Gastrocnemius medialis (tissue), 4 donors: ENCODE data around the gene KHK. TPM values are rescaled to one million over a fixed set of nuclear protein-coding genes. Genes with fewer than 3 reads are reported as not detected.
"Not testable (repeated sequence)": the region's sequence is repeated elsewhere in the genome, so short reads cannot be mapped to it uniquely, and the experiment has no call there.

Experiments
- ATAC-seq, 2 donors: fragments of 150-250 bp; one replicate each; pipeline ENCODE4 v1.9.1; 2016
- DNase-seq, 2 donors: peaks; one replicate each; pipeline ENCODE4 v3.0.0-alpha.2; 2019
- H3K27ac ChIP-seq, 4 donors: fragments of 200-600 bp; sonication (generic); 1 replicate in 1 of 4; 2 replicates in 3 of 4; pipeline ENCODE4 v1.5.1; 2016 to 2018; ENCODE audit warnings: mild to moderate bottlenecking in 2 of 4, moderate library complexity in 1 of 4
- H3K27me3 ChIP-seq, 3 donors: fragments of 200-600 bp; sonication (generic) in 2 of 3; 1 replicate in 1 of 3; 2 replicates in 2 of 3; pipeline versions ENCODE4 v1.5.1 to v1.6.0; 2016 to 2019; ENCODE audit warnings: mild to moderate bottlenecking in 1 of 3, moderate library complexity in 1 of 3
- H3K36me3 ChIP-seq, 2 donors: fragments of 200-600 bp; sonication (generic) in 1 of 2; one replicate each; pipeline ENCODE4 v1.5.1; 2017 to 2018
- H3K4me1 ChIP-seq, 2 donors: fragments of 200-600 bp; sonication (generic) in 1 of 2; one replicate each; pipeline ENCODE4 v1.5.1; 2016 to 2017; ENCODE audit warnings: mild to moderate bottlenecking in 2 of 2
- H3K4me3 ChIP-seq, 4 donors: fragments of 200-600 bp; sonication (generic) in 3 of 4; 1 replicate in 1 of 4; 2 replicates in 3 of 4; pipeline ENCODE4 v1.5.1; 2016 to 2019; ENCODE audit warnings: mild to moderate bottlenecking in 2 of 4
- H3K9me3 ChIP-seq, 3 donors: fragments of 200-600 bp; sonication (generic) in 2 of 3; 1 replicate in 1 of 3; 2 replicates in 2 of 3; pipeline ENCODE4 v1.5.1; 2016 to 2019
- POLR2A ChIP-seq, 2 donors: fragments of 450-650 bp; IDR thresholded peaks; one replicate each; pipeline ENCODE4 v1.6.1; 2017; ENCODE audit warnings: antibody characterized with exemption in 2 of 2, mild to moderate bottlenecking in 2 of 2, moderate library complexity in 2 of 2
- in situ Hi-C, 4 donors: fragments of 200-750 bp; cut with MboI; loops; one replicate each; pipeline versions ENCODE4 v1.15.0 to v1.8.0; 2017; ENCODE audit warnings: low sequenced_read_pairs in 4 of 4
- intact Hi-C: fragments of 100-400 bp; cut with DNase I; formaldehyde crosslinking; loops from one replicate; pipeline ENCODE4 v1.15.1; 2023; ENCODE audit warnings: low total_unique reads
- total RNA-seq, 4 donors: library from RNA; depleted of rRNA; stranded (reverse); fragments of >200 nt; gene quantifications; one replicate each; pipeline versions ENCODE4 v1.1.0 to v1.2.3, GENCODE V29; 2016
- TF ChIP-seq, protein P1 (sequence below), 5 experiments: fragments of 450-650 bp in 3 of 5; fragments of 200-600 bp in 2 of 5; sonication (generic) in 2 of 5; IDR thresholded peaks in 4 of 5; conservative IDR thresholded peaks in 1 of 5; 1 replicate in 4 of 5; 2 replicates in 1 of 5; pipeline ENCODE4 v1.5.1; 2016 to 2019; ENCODE audit warnings: antibody characterized with exemption in 5 of 5, mild to moderate bottlenecking in 3 of 5, moderate library complexity in 3 of 5

Gene KHK
- total RNA-seq, 4 donors from 2014 or later, result 0.91 to 5.4 (median 1.3) TPM; not detected in 1

GRCh38 chr2:27100036-27100435 is 13.5 kb downstream of the KHK start:
- intact Hi-C loops, result no loop called here
- no peaks in the 10 kb centered on the region for H3K36me3 ChIP-seq
- H3K4me3 ChIP-seq, result no peak overlapping the region
- H3K4me1 ChIP-seq, result peaks cover 5 to 8% of the 10 kb centered on the region in 2 donors
- in situ Hi-C loops, result loop anchor here in 3 of 4 donors (10.0 kb wide), 3 partner anchors 85 to 175 kb away; partner anchors contain the start of gene DNAJC5G (in 1 of the 3)
- DNase-seq (no peak), ATAC-seq (no peak)
- no peak for TF ChIP-seq POLR2A (IDR thresholded peaks at IDR 0.05)
- TF ChIP-seq, protein P1, sequence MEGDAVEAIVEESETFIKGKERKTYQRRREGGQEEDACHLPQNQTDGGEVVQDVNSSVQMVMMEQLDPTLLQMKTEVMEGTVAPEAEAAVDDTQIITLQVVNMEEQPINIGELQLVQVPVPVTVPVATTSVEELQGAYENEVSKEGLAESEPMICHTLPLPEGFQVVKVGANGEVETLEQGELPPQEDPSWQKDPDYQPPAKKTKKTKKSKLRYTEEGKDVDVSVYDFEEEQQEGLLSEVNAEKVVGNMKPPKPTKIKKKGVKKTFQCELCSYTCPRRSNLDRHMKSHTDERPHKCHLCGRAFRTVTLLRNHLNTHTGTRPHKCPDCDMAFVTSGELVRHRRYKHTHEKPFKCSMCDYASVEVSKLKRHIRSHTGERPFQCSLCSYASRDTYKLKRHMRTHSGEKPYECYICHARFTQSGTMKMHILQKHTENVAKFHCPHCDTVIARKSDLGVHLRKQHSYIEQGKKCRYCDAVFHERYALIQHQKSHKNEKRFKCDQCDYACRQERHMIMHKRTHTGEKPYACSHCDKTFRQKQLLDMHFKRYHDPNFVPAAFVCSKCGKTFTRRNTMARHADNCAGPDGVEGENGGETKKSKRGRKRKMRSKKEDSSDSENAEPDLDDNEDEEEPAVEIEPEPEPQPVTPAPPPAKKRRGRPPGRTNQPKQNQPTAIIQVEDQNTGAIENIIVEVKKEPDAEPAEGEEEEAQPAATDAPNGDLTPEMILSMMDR (IDR thresholded peaks at IDR 0.05 in 4 of 5, conservative IDR thresholded peaks at IDR 0.05 in 1 of 5), result no peak
- H3K9me3 ChIP-seq, result no peaks in the 10 kb centered on the region
- H3K27me3 ChIP-seq, result no peaks in the 10 kb centered on the region
- H3K27ac ChIP-seq, result no peak overlapping the region

DNA sequence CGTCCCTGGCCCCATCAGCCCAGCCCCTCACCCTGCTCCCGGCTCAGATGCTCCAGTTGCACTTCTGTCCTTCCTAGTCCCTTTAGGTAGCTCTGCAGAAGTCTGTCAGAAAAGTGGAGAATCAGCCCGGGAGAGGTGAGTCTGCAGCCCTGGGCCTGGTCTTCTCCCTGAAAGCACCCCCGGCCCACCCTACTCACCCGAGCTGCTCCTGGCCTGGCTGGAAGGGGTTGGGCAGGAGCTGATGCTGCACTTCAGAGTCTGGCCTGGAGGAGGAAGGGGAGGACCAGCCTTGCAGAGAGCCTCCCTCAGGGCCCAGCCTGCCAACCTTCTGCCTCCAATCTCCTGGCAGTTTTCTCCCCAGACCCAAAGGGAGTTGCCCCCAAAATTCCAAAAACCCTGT is 15.8 kb downstream of the KHK start:
- no peak overlapping the region for H3K4me3 ChIP-seq
- no peaks in the 10 kb centered on the region for H3K4me1 ChIP-seq
- H3K9me3 ChIP-seq, result no peaks in the 10 kb centered on the region
- ATAC-seq, result no peak
- no peaks in the 10 kb centered on the region for H3K27me3 ChIP-seq
- in situ Hi-C loops (loop anchor here in 3 of 4 donors (10.0 kb wide), 3 partner anchors 82 to 172 kb away; partner anchors contain the start of gene DNAJC5G (in 1 of the 3)), intact Hi-C loops (no loop called here)
- H3K36me3 ChIP-seq, result no peaks in the 10 kb centered on the region
- no peak for DNase-seq
- H3K27ac ChIP-seq, result no peak overlapping the region
- TF ChIP-seq, protein P1 (IDR thresholded peaks at IDR 0.05 in 4 of 5, conservative IDR thresholded peaks at IDR 0.05 in 1 of 5), result no peak
- no peak for TF ChIP-seq POLR2A (IDR thresholded peaks at IDR 0.05)

- no peaks in the 10 kb centered on the region for H3K4me1 ChIP-seq
- H3K27me3 ChIP-seq, result no peaks in the 10 kb centered on the region
- no peak overlapping the region for H3K27ac ChIP-seq
- intact Hi-C loops, result no loop called here
- TF ChIP-seq, protein P1 (IDR thresholded peaks at IDR 0.05 in 4 of 5, conservative IDR thresholded peaks at IDR 0.05 in 1 of 5), result no peak
- TF ChIP-seq POLR2A (IDR thresholded peaks at IDR 0.05), result no peak
- in situ Hi-C loops, result loop anchor here in 3 of 4 donors (10.0 kb wide), 3 partner anchors 79 to 169 kb away; partner anchors contain the start of gene DNAJC5G (in 1 of the 3)
- no peak for ATAC-seq
- DNase-seq, result no peak
- no peaks in the 10 kb centered on the region for H3K36me3 ChIP-seq
- H3K9me3 ChIP-seq, result no peaks in the 10 kb centered on the region
- no peak overlapping the region for H3K4me3 ChIP-seq
Observed at GRCh38 chr2:27105981-27106380, 19.4 kb downstream of the KHK start.

GRCh38 chr2:27108221-27108620 is 21.6 kb downstream of the KHK start:
- TF ChIP-seq POLR2A (IDR thresholded peaks at IDR 0.05), result no peak
- TF ChIP-seq, protein P1 (IDR thresholded peaks at IDR 0.05 in 4 of 5, conservative IDR thresholded peaks at IDR 0.05 in 1 of 5), result no peak
- Histone ChIP-seq H3K4me3 (no peak overlapping the region), H3K9me3 (no peaks in the 10 kb centered on the region), H3K27ac (no peak overlapping the region), H3K4me1 (no peaks in the 10 kb centered on the region), H3K27me3 (no peaks in the 10 kb centered on the region), H3K36me3 (no peaks in the 10 kb centered on the region)
- DNase-seq (no peak), ATAC-seq (no peak)
- intact Hi-C loops, result no loop called here
- in situ Hi-C loops, result loop anchor here in 3 of 4 donors (10.0 kb wide), 3 partner anchors 77 to 167 kb away; partner anchors contain the start of gene DNAJC5G (in 1 of the 3)

GRCh38 chr2:27109083-27109482 is 22.5 kb downstream of the KHK start:
- TF ChIP-seq, protein P1 (IDR thresholded peaks at IDR 0.05 in 4 of 5, conservative IDR thresholded peaks at IDR 0.05 in 1 of 5), result no peak
- TF ChIP-seq POLR2A (IDR thresholded peaks at IDR 0.05), result no peak
- Histone ChIP-seq H3K27ac (no peak overlapping the region), H3K9me3 (no peaks in the 10 kb centered on the region), H3K4me1 (no peaks in the 10 kb centered on the region), H3K36me3 (no peaks in the 10 kb centered on the region), H3K27me3 (no peaks in the 10 kb centered on the region), H3K4me3 (no peak overlapping the region)
- in situ Hi-C loops (loop anchor here in 3 of 4 donors (10.0 kb wide), 3 partner anchors 76 to 166 kb away; partner anchors contain the start of gene DNAJC5G (in 1 of the 3)), intact Hi-C loops (no loop called here)
- DNase-seq (no peak), ATAC-seq (no peak)

- H3K36me3 ChIP-seq, ATAC-seq, in situ Hi-C loops, H3K27ac ChIP-seq, H3K9me3 ChIP-seq, H3K4me1 ChIP-seq, H3K27me3 ChIP-seq, intact Hi-C loops, H3K4me3 ChIP-seq, DNase-seq: not testable (repeated sequence)
Observed at GRCh38 chr2:27110603-27111352, 24.2 kb downstream of the KHK start.
